ENCODE results near the gene ELFN2. TPM values are rescaled to one million over a fixed set of nuclear protein-coding genes. Genes with fewer than 3 reads are reported as not detected.
"Not testable (repeated sequence)": the region's sequence is repeated elsewhere in the genome, so short reads cannot be mapped to it uniquely, and the experiment has no call there.

Gene ELFN2
- total RNA-seq, 4 donors from 2014 or later: 0.30 to 0.76 TPM; not detected in 2

DNA sequence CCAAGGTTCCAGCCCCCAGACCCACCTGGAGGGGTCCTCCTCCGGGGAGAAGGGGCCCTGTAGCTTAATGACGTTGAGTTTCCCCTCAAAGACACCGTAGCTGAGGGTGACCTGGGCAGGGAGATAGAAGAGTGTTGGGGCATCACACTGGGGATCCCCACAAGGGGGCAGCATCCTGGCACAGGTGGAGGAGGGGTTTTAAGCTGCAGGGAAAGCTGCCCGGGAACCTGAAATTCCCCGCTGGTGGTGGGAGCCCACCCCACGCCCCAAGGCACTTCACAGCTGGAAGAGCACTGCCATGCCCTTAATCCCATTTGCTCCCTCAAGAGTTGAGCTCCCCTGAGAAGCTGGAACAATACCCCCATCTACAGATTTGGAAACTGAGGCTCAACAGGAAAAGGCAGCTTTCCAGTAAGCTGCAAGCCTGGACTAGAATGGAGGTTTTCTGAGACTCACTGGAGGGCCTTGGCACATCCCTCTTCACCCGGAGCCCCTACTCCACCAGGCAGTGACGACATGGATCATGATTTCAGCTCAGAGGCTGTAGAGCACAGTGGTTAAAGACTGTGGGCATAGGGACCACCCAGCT is 45.2 kb upstream of the ELFN2 start:
- peak in 1 of 4 experiments; percentile 22 for TF ChIP-seq CTCF (IDR thresholded peaks at IDR 0.05)
- no peak for TF ChIP-seq POLR2A (IDR thresholded peaks at IDR 0.05)
- Histone ChIP-seq H3K27me3 (no peaks in the 10 kb centered on the region), H3K36me3 (no peaks in the 10 kb centered on the region), H3K4me3 (no peak overlapping the region), H3K27ac (no peak overlapping the region), H3K9me3 (no peaks in the 10 kb centered on the region), H3K4me1 (no peaks in the 10 kb centered on the region)
- intact Hi-C loops (cut with DNase I; ENCODE audit: low total_unique reads): no loop called here
- DNase-seq: no peak

DNA sequence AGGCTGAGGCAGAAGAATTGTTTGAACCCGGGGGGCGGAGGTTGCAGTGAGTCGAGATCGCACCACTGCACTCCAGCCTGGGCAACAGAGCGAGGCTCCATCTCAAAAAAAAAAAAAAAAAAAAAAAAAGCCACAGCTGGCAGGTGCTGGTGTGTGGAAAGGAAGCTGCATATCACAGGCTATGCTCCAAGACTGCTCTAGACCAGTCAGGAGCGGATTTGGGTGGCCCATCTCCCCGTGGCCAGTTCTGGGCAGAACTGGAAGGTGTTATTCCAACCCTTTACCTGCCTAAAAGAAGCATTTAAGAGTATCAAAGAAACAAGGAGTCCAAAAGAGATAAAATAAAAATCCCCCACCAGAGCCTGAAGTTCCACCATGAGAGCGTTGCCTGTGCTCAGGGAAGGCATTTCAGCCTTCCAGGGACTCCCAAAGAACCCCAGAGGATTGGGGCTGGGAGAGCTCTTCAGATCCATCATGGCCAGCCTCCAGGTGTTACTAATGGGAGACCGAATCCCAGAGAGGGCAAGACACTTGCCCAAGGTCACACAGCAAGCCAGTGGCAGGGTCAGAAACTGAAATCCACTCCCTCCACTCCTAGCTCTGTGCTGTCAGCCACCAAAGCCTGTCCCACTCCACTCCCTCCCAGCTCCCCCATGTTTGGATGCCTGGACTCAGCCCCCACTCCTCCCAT is 44.6 kb upstream of the ELFN2 start:
- TF ChIP-seq CTCF (IDR thresholded peaks at IDR 0.05) (no peak), POLR2A (IDR thresholded peaks at IDR 0.05) (no peak)
- no peaks in the 10 kb centered on the region for H3K36me3 ChIP-seq
- intact Hi-C loops (cut with DNase I; ENCODE audit: low total_unique reads): no loop called here
- H3K4me1 ChIP-seq: no peaks in the 10 kb centered on the region
- H3K27me3 ChIP-seq: no peaks in the 10 kb centered on the region
- no peak overlapping the region for H3K27ac ChIP-seq
- DNase-seq: no peak
- no peak overlapping the region for H3K4me3 ChIP-seq
- no peaks in the 10 kb centered on the region for H3K9me3 ChIP-seq

GRCh38 chr22:37470087-37470445 is 42.8 kb upstream of the ELFN2 start:
- TF ChIP-seq CTCF (IDR thresholded peaks at IDR 0.05): no peak
- no peak for TF ChIP-seq POLR2A (IDR thresholded peaks at IDR 0.05)
- no peak for DNase-seq
- Histone ChIP-seq H3K4me1 (no peaks in the 10 kb centered on the region), H3K27me3 (no peaks in the 10 kb centered on the region), H3K9me3 (no peaks in the 10 kb centered on the region), H3K4me3 (no peak overlapping the region), H3K27ac (no peak overlapping the region), H3K36me3 (no peaks in the 10 kb centered on the region)
- intact Hi-C loops (cut with DNase I; ENCODE audit: low total_unique reads): no loop called here

GRCh38 chr22:37469416-37470086 is 42.3 kb upstream of the ELFN2 start:
- Histone ChIP-seq H3K27ac (no peak overlapping the region), H3K9me3 (no peaks in the 10 kb centered on the region), H3K36me3 (no peaks in the 10 kb centered on the region), H3K4me1 (no peaks in the 10 kb centered on the region), H3K4me3 (no peak overlapping the region), H3K27me3 (no peaks in the 10 kb centered on the region)
- no peak for DNase-seq
- intact Hi-C loops (cut with DNase I; ENCODE audit: low total_unique reads): no loop called here
- TF ChIP-seq POLR2A (IDR thresholded peaks at IDR 0.05): no peak
- TF ChIP-seq CTCF (IDR thresholded peaks at IDR 0.05): no peak

DNA sequence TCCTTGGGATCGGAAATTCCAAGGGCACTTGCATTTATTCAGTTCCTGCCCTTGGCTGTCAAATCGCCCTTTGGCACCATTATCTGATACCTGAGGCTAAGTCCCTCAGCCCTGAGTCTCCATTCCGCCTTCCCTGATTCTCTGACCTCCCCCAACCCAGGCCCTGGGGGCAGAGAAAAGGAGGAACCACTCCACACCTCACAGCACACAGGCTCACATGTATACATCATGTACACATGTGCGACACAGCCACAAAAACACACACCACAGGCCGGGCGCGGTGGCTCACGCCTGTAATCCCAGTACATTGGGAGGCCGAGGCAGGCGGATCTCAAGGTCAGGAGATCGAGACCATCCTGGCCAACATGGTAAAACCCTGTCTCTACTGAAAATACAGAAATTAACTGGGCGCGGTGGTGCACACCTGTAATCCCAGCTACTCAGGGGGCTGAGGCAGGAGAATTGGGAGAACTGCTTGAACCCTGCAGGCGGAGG is 41.0 kb upstream of the ELFN2 start:
- H3K27me3 ChIP-seq; H3K4me3 ChIP-seq; H3K9me3 ChIP-seq; H3K27ac ChIP-seq; DNase-seq; H3K4me1 ChIP-seq; H3K36me3 ChIP-seq; intact Hi-C loops (cut with DNase I; ENCODE audit: low total_unique reads): not testable (repeated sequence)
